DND-41 (cell line): ENCODE data around the gene TTBK1.

Source experiments
- EZH2 ChIP-seq: IDR thresholded peaks from 3 replicates; pipeline ENCODE4 v1.6.1; 2012; ENCODE audit warnings: borderline replicate concordance, low read depth, mild to moderate bottlenecking, moderate library complexity, low read length, inconsistent platforms; ENCODE audit not compliant: severe bottlenecking
- TF ChIP-seq, protein P1 (sequence below): IDR thresholded peaks from 2 replicates; pipeline ENCODE4 v1.5.1; 2012; ENCODE audit warnings: borderline replicate concordance, low read length, moderate library complexity, mild to moderate bottlenecking; ENCODE audit not compliant: poor library complexity, severe bottlenecking; ENCODE audit errors: extremely low read depth

DNA sequence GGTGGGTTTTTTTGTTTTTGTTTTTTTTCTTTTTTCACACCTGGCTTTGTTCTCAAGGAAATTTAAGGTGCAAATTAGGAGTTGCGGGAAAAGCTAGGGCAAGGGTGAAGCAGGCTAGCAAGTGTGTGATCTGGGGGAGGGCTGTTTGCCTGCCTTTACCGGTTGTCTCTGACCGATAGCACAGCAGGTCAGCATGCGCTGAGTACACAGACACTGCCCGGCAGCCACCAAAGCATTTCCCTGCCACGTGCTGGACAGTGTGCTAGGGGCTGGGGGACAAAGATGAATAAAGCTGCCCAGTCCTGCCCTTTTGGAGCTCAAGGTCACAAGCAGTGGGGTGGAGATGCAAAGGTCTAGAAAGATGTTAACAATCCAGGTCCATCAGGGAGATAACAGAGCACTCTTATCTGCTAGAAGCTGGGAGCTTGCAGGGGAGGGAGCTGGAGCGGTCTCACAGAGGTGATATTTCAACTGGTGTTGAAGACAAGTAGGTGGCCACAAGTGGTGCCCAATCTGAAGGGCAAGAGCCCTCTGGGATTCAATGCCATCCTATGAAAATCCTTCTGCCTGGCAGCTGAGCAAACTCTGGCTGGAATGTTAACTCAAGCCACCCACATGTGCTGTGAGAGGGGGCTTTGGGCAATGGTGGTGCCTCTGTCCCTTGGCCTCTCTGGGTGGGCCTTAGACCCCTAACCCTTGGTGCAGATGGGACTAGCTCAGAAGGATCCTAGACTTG lies 24.5 kb downstream of the TTBK1 start:
- TF ChIP-seq, protein P1, sequence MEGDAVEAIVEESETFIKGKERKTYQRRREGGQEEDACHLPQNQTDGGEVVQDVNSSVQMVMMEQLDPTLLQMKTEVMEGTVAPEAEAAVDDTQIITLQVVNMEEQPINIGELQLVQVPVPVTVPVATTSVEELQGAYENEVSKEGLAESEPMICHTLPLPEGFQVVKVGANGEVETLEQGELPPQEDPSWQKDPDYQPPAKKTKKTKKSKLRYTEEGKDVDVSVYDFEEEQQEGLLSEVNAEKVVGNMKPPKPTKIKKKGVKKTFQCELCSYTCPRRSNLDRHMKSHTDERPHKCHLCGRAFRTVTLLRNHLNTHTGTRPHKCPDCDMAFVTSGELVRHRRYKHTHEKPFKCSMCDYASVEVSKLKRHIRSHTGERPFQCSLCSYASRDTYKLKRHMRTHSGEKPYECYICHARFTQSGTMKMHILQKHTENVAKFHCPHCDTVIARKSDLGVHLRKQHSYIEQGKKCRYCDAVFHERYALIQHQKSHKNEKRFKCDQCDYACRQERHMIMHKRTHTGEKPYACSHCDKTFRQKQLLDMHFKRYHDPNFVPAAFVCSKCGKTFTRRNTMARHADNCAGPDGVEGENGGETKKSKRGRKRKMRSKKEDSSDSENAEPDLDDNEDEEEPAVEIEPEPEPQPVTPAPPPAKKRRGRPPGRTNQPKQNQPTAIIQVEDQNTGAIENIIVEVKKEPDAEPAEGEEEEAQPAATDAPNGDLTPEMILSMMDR: no peak
- TF ChIP-seq EZH2: no peak
